Measurements from ENCODE around the gene GSN. TPM values are rescaled to one million over a fixed set of nuclear protein-coding genes. Genes with fewer than 3 reads are reported as not detected.

GSN gene
- total and polyA plus RNA-seq, 2 of the 8 experiments (the other 6 are each of a cell fraction or from before 2014, with no cell fraction given), result 52.3 to 94.5 TPM

DNA sequence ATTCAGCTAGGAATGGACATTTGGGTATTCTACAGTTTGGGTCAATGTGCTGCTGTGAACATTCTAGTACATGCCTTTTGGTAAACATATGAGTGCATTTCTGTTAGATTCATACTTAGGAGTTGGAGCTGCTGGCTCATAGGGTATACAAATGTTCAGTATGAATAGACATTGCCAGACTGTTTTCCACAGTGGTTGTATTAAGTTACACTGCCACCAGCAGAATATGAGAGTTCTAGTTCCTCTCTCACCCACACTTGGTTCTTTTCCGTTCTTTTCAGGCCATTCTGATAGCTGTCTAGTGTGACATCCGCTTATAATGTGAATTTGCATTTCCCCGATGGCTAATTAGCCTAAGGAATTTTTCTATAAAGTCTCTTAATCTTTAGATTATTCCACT is 77.1 kb downstream of the GSN start:
- no peak overlapping the region for H4K5ac ChIP-seq (ENCODE audit: insufficient read length, low read depth, low read length)
- no peak for DNase-seq (ENCODE audit: low read depth in 1 of 2, low spot score in 2 of 2)
- ChIA-PET CTCF (ENCODE audit: partially characterized antibody) (interaction anchor here (0.6 to 9.4 kb wide), 5 partner anchors 10 to 103 kb away, joined by 3 to 59 read pairs (median 4); no protein-coding TSS in a partner anchor), POLR2A (ENCODE audit: partially characterized antibody) (no interaction called here)
- no peak overlapping the region for H3K27ac ChIP-seq (ENCODE audit: low read depth, low read length)
- no peak overlapping the region for H2BK5ac ChIP-seq (ENCODE audit: low read depth, low read length)
- H2BK120ac ChIP-seq (replicated peaks; ENCODE audit: low read depth, low read length), result no peak overlapping the region
- WGBS, 2 experiments (ENCODE audit: extremely low coverage in 1 of 2, insufficient coverage in 1 of 2, insufficient read length in 1 of 2, insufficient replicate concordance in 2 of 2, low coverage in 1 of 2, low lambda C conversion rate in 2 of 2, missing lambda C conversion rate in 1 of 2), result 84% methylated on average over 3 of the region's 3 CpGs; no CpG with 5 or more reads in 1 of the 2 experiments
- H3K4me3 ChIP-seq (ENCODE audit: extremely low read depth in 1 of 4, insufficient read depth in 2 of 4, low read depth in 3 of 4, low read length in 4 of 4), result no peak overlapping the region
- H2BK12ac ChIP-seq (ENCODE audit: low read depth, low read length), result no peak overlapping the region
- H4K20me1 ChIP-seq (replicated peaks in 1 of 2; ENCODE audit: control insufficient read depth in 1 of 2, insufficient read depth in 2 of 2, low read length in 2 of 2), result no peaks in the 10 kb centered on the region
- no peak overlapping the region for H2AFZ ChIP-seq (ENCODE audit: low read length)
- H3K23me2 ChIP-seq (ENCODE audit: low read depth, low read length), result no peaks in the 10 kb centered on the region
- H3K4ac ChIP-seq (replicated peaks; ENCODE audit: insufficient read length, low read depth, low read length), result no peak overlapping the region
- H2BK15ac ChIP-seq (ENCODE audit: low read length), result no peak overlapping the region
- no peak overlapping the region for H4K8ac ChIP-seq (ENCODE audit: extremely low read depth, insufficient read depth, low read length)
- no peak overlapping the region for H3K14ac ChIP-seq (ENCODE audit: insufficient read length)
- no peak for TF ChIP-seq SAP30 (IDR thresholded peaks at IDR 0.05; ENCODE audit: insufficient read depth, insufficient replicate concordance, low read length)
- no peak for TF ChIP-seq JUN (IDR thresholded peaks at IDR 0.05; ENCODE audit: low read depth, low read length)
- no peak for TF ChIP-seq TBP (IDR thresholded peaks at IDR 0.05; ENCODE audit: low read depth, low read length)
- TF ChIP-seq SP4 (IDR thresholded peaks at IDR 0.05; ENCODE audit: low read length), result no peak
- no peak for TF ChIP-seq ZNF274 (IDR thresholded peaks at IDR 0.05; ENCODE audit: borderline replicate concordance, extremely low read depth, low read length)
- TF ChIP-seq GABPA (IDR thresholded peaks at IDR 0.05; ENCODE audit: borderline replicate concordance, insufficient read depth, low read length), result no peak
- no peak for TF ChIP-seq EZH2 (IDR thresholded peaks at IDR 0.05; ENCODE audit: low read depth, low read length, severe bottlenecking)
- TF ChIP-seq BCL11A (IDR thresholded peaks at IDR 0.05; ENCODE audit: low read depth in 2 of 2, low read length in 2 of 2), result no peak
- no peak for TF ChIP-seq POLR2AphosphoS5 (IDR thresholded peaks at IDR 0.05; ENCODE audit: low read depth, low read length)
- no peak for TF ChIP-seq KDM5A (IDR thresholded peaks at IDR 0.05; ENCODE audit: low read length)
- no peak for TF ChIP-seq TEAD4 (IDR thresholded peaks at IDR 0.05; ENCODE audit: low read depth, low read length)
- TF ChIP-seq CTBP2 (IDR thresholded peaks at IDR 0.05; ENCODE audit: borderline replicate concordance, insufficient read depth, insufficient read length, low read length), result no peak
- TF ChIP-seq RXRA (IDR thresholded peaks at IDR 0.05; ENCODE audit: insufficient read depth, low read depth, low read length), result no peak
- no peak for TF ChIP-seq SIX5 (IDR thresholded peaks at IDR 0.05; ENCODE audit: low read depth, low read length)
- no peak overlapping the region for H4K91ac ChIP-seq (replicated peaks; ENCODE audit: insufficient read length, low read length)
- H3K36me3 ChIP-seq (ENCODE audit: control insufficient read depth in 2 of 4, insufficient read depth in 4 of 4, low read length in 3 of 4), result peaks cover 0 to 46% (median 8%) of the 10 kb centered on the region in 4 experiments; a peak in 5 of 8 replicates
- no peak overlapping the region for H3K23ac ChIP-seq (ENCODE audit: insufficient read length)
- no peaks in the 10 kb centered on the region for H3K9me3 ChIP-seq (ENCODE audit: insufficient read depth in 2 of 2, low read depth in 1 of 2, low read length in 1 of 2)
- H3K9ac ChIP-seq (replicated peaks in 1 of 4; ENCODE audit: extremely low read depth in 1 of 4, low read depth in 3 of 4, low read length in 3 of 4), result no peak overlapping the region
- H3K56ac ChIP-seq (replicated peaks; ENCODE audit: insufficient read length, low read depth, low read length), result no peak overlapping the region
- H3K27me3 ChIP-seq (replicated peaks in 1 of 4; ENCODE audit: control insufficient read depth in 3 of 4, extremely low read depth in 1 of 4, insufficient read depth in 3 of 4, low read length in 3 of 4), result no peaks in the 10 kb centered on the region
- no peak overlapping the region for H2AK5ac ChIP-seq (ENCODE audit: low read depth, low read length)
- no peaks in the 10 kb centered on the region for H3K79me1 ChIP-seq (ENCODE audit: low read depth, low read length)
- H2BK20ac ChIP-seq (ENCODE audit: low read length), result no peak overlapping the region
- no peak for FAIRE-seq
- H3K4me1 ChIP-seq (replicated peaks in 1 of 4; ENCODE audit: control insufficient read depth in 3 of 4, insufficient read depth in 4 of 4, low read length in 3 of 4), result no peaks in the 10 kb centered on the region
- no peak overlapping the region for H3K18ac ChIP-seq (ENCODE audit: extremely low read depth, low read length)
- no peaks in the 10 kb centered on the region for H3K79me2 ChIP-seq (ENCODE audit: control insufficient read depth in 1 of 2, insufficient read depth in 2 of 2, low read length in 2 of 2)
- H3K4me2 ChIP-seq (ENCODE audit: insufficient read depth in 1 of 2, low read depth in 2 of 2, low read length in 2 of 2), result no peak overlapping the region

Measured in H1 (cell line).